HTERT RPE-1 (cell line): ENCODE data around the gene CYP24A1.

Experiments used
- in situ Hi-C: fragments of 300-500 bp; cut with MboI; formaldehyde crosslinking; loops from 4 replicates; pipeline ENCODE4 v1.14.3; 2020; ENCODE audit warnings: low sequenced_read_pairs

The CYP24A1 gene

GRCh38 chr20:54173653-54174456 lies at the start of gene CYP24A1:
Gene CYP24A1, minus strand, starts transcription at chr20:54173986. Its CDS starts 407 bp downstream, at chr20:54173579.
- in situ Hi-C loops: no loop called here

- in situ Hi-C loops: loop anchor here (25.0 kb wide), 1 partner anchor 414 kb away; no protein-coding TSS in a partner anchor
Measured at GRCh38 chr20:54223285-54223684, 49.5 kb upstream of the CYP24A1 start.

GRCh38 chr20:54221996-54222890 lies 48.5 kb upstream of the CYP24A1 start:
- in situ Hi-C loops: loop anchor here (25.0 kb wide), 1 partner anchor 415 kb away; no protein-coding TSS in a partner anchor

GRCh38 chr20:54221353-54221752 lies 47.6 kb upstream of the CYP24A1 start:
- in situ Hi-C loops: loop anchor here (25.0 kb wide), 1 partner anchor 416 kb away; no protein-coding TSS in a partner anchor

- in situ Hi-C loops: loop anchor here (25.0 kb wide), 1 partner anchor 417 kb away; no protein-coding TSS in a partner anchor
Measured at GRCh38 chr20:54220722-54221121, 46.9 kb upstream of the CYP24A1 start.

GRCh38 chr20:54219751-54220426 lies 46.1 kb upstream of the CYP24A1 start:
- in situ Hi-C loops: loop anchor here (25.0 kb wide), 1 partner anchor 417 kb away; no protein-coding TSS in a partner anchor

GRCh38 chr20:54218470-54218869 lies 44.7 kb upstream of the CYP24A1 start:
- in situ Hi-C loops: loop anchor here (25.0 kb wide), 1 partner anchor 419 kb away; no protein-coding TSS in a partner anchor

GRCh38 chr20:54217762-54218161 lies 44.0 kb upstream of the CYP24A1 start:
- in situ Hi-C loops: loop anchor here (25.0 kb wide), 1 partner anchor 420 kb away; no protein-coding TSS in a partner anchor

GRCh38 chr20:54215157-54215789 lies 41.5 kb upstream of the CYP24A1 start:
- in situ Hi-C loops: loop anchor here (25.0 kb wide), 1 partner anchor 422 kb away; no protein-coding TSS in a partner anchor

- in situ Hi-C loops: loop anchor here (25.0 kb wide), 1 partner anchor 423 kb away; no protein-coding TSS in a partner anchor
Measured at GRCh38 chr20:54214566-54214965, 40.8 kb upstream of the CYP24A1 start.

- in situ Hi-C loops: loop anchor here (25.0 kb wide), 1 partner anchor 424 kb away; no protein-coding TSS in a partner anchor
Measured at GRCh38 chr20:54212871-54213270, 39.1 kb upstream of the CYP24A1 start.

- in situ Hi-C loops: loop anchor here (25.0 kb wide), 1 partner anchor 425 kb away; no protein-coding TSS in a partner anchor
Measured at GRCh38 chr20:54212226-54212625, 38.4 kb upstream of the CYP24A1 start.

GRCh38 chr20:54209216-54209813 lies 35.5 kb upstream of the CYP24A1 start:
- in situ Hi-C loops: loop anchor here (25.0 kb wide), 1 partner anchor 428 kb away; no protein-coding TSS in a partner anchor

- in situ Hi-C loops: loop anchor here (25.0 kb wide), 1 partner anchor 429 kb away; no protein-coding TSS in a partner anchor
Measured at GRCh38 chr20:54208548-54209176, 34.9 kb upstream of the CYP24A1 start.

- in situ Hi-C loops: loop anchor here (25.0 kb wide), 1 partner anchor 429 kb away; no protein-coding TSS in a partner anchor
Measured at GRCh38 chr20:54207743-54208547, 34.2 kb upstream of the CYP24A1 start, which contains the start of gene PFDN4. Gene PFDN4, plus strand, starts transcription at chr20:54208087. Its CDS starts 14 bp downstream, at chr20:54208101.

GRCh38 chr20:54207053-54207742 lies 33.4 kb upstream of the CYP24A1 start:
- in situ Hi-C loops: loop anchor here (25.0 kb wide), 1 partner anchor 430 kb away; no protein-coding TSS in a partner anchor

GRCh38 chr20:54205450-54205849 lies 31.7 kb upstream of the CYP24A1 start:
- in situ Hi-C loops: loop anchor here (25.0 kb wide), 1 partner anchor 432 kb away; no protein-coding TSS in a partner anchor
